NCI-H526 (cell line): ENCODE data around the gene IL37.
A peak's percentile ranks its signal among the peaks of the same experiment; 100 is the strongest.

Experiments used
- DNase-seq, 2 experiments: peaks; one replicate each; lab custom pipeline; 2025; lab: John Stamatoyannopoulos, UW

IL37 gene, protein sequence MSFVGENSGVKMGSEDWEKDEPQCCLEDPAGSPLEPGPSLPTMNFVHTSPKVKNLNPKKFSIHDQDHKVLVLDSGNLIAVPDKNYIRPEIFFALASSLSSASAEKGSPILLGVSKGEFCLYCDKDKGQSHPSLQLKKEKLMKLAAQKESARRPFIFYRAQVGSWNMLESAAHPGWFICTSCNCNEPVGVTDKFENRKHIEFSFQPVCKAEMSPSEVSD

DNA sequence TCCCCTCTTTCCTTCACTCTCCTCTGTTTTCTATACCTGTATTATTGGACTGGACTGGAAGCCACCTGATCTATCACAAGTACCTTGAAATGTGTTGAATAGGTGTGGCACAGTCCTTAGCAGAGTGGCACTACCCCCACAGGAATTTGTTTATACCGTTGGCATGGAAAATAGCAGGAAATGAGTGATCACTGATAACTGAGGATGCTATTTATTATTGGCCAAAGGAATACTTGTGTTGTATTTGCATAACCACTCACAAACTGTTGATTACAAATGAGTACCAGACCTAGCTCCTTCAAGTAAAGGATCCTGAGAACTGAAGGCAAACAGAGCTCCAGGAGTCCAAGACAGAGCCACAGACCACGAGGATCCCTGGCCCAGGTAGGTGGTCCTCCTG is at the start of gene IL37:
IL37 (plus strand) TSS at position 301 of the 400 bp plus-strand sequence. CDS start 1,848 bp downstream, outside the sequence.
- DNase-seq: no peak

DNA sequence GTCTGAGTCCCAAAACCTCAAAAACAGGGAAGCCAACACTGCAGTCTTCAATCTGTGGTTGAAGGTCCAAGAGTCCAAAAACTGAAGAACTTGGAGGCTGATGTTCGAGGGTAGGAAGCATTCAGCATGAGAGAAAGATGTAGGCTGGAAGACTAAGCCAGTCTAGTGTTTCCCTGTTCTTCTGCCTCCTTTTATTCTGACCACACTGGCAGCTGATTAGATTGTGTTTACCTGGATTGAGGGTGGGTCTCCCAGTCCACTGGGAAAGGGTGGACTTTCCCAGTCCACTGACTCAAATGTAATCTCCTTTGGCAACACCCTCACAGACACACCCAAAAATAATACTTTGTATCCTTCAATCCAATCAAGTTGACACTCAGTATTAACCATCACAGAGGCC is 46.9 kb upstream of the IL37 start:
- no peak for DNase-seq

DNA sequence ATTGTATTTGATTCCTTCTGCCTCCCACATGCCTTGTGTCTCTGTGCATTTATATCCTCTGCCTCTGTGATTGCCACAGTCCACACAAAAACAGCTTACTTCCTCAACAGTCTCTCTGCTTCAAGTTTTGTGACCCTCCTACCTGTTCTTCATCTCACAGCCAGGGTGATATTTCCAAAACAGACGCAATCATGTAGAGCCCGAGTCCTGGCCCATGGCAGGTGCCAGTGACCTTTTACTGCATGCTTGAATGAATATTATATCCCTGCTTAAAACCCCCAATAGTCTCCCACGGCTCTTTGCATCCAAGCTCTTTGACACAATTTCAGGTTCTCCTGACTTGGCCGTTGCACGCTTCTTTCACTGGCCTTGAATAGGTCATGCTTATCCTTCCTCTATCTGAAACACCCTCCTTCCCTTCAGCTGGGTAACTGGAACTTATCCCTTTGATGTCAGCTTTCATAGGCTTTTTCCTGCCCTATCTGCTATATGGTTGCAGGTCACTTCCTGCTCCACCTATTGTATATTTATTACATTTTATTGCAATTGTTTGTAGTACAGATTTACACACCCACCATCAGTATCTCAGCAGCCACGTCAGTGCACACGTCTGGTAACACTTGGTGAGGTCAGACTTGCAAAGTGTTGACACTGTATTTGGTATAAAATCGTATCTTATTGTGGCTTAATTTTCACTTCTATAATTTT is 44.7 kb upstream of the IL37 start:
- no peak for DNase-seq

DNA sequence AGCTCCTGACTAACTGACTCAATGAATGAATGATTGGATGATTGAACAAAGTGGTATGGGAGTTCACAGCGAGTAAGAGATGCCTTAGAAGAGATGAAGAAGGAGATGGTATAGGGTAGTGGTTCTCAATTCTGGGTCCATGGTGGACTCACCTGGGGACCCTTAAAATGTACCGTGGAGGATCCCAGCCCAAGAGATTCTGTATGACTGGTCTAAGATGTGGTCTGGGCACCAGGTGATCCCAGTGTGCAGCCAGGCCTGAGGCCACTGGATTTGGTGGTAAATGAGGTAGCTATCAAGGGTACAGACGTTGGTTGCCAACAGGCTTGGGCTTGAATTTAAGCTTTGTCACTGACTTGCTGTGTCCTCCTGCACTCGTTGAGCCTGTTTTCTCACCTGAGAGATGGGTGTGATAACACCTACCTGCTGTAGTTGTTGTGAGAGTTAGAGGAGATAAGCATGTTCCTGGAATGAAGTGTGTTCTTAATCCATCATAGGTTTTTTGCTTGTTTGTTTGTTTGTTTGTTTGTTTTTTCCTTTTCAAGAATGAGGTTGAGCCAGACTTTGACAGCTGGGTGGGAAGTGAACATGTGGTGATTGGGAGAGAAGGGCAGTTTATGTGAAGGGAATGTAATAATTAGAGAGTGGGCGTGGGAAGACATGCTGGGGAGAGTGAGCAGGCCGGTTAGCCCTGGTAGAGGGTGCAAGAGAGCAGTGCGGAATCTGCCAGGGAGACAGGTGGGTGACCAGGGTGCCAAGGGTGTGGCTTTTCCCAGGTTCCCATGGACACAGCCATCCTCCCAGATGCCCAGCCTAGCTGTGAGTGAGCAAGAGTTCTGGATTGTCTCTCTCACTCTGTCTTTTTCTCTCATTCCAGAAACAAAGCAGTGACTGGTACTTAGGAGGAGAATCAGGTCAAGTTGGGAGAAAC is 43.0 kb upstream of the IL37 start:
- no peak for DNase-seq

DNA sequence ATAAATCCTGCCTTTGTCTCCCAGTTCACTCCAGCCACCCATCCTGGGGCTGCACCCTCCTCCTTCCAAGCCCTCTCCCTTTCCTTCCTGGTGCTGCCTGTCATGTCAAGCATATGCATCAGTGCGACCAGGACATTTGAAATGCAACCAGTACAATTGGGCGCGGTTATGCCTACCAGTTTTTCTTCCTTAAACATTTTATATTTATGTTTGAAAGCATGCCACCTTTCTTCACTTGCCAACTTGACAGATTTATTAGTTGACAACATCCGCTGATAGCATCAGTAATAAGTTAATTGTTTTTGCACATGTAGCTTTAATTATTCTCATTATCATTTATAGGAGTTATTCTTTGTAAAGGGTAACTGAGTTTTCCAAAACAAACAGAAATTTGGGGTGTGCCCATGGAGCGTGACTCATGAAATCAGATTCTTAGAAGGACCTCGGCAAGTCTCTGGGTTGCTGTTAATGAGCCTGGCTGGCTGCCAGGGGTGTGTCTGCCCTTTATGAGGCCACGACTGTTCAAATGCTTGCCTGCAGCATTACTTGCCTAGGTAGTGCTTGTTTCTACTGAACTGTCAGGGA is 41.6 kb upstream of the IL37 start:
- DNase-seq: peak in 1 of 2 experiments; percentile 44

DNA sequence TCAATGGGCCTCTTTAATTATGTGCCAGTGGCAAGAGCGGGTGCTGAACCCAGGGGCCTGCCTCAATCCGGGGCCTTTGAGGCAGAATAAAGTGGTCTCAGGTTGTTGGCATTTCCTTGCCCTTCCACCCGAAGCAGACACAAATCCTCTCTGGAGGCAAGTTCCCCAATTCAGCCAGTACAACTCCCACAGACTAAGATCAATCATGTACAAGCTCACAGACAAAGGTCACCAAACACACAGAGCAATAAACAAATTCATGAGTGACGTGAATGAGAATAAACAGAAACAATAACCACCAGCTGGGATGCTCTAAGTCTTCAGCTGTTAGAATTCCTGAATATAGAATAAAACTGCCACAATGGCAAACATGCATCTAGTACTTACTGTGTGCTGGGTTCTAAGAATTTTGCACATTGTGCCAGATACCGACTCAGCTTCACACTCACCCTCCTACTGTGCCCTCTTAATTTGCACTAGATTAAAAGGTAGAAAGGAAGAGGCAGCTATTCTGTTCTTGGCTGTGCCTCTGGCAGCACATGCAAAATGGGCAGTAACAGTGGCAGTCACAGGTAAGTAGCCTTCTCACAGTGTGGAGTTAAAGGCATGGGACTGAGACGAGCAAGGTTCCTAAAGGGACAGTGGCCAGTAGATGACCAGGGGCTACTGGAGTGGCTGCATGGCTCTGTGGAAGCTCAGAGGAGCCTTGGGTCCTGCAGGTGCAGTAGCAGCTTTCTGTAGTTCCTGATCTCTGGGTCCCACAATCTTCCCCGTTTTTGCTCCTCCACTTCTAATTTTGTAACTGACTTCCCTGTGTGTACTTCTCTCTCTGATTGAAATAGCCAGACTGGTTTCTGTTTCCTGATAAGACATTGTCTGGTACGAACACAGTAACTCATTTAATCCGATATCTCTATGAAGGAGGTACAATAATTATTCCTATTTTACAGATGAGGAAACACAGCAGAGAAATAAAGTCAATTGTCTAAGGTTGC is 39.8 kb upstream of the IL37 start:
- no peak for DNase-seq

DNA sequence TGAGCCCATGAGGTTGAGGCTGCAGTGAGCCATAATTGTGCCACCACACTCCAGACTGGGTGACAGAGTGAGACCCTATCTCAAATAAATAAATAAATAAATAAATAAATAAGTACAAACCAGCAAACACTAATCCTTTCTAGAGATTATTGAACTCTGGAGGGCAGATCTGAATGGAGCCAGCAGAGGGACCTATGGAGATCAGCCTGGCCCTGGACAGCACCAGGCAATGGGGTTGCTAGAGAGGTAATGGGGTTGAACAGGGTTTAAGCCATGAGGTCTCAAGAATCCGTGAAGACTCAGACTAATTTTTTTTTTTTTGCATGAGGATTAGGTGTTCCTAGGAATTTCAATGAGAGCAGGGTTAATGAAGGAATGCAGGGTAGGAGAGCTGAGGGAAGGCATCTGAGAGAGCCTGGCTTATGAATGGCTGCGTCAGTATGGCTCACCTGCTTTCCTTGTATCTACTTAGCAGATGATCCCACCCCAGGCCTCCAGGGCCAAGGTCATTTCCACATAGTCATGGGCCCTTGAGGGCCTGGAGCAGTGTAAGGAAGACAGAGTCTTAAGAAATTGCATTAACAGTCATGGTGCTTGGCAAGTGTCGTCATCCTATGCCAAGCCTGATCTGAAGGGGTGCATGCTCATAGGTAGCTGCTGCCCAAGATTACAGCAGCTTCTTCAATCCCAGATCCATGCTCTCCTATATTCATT is 34.6 kb upstream of the IL37 start:
- DNase-seq: no peak

DNA sequence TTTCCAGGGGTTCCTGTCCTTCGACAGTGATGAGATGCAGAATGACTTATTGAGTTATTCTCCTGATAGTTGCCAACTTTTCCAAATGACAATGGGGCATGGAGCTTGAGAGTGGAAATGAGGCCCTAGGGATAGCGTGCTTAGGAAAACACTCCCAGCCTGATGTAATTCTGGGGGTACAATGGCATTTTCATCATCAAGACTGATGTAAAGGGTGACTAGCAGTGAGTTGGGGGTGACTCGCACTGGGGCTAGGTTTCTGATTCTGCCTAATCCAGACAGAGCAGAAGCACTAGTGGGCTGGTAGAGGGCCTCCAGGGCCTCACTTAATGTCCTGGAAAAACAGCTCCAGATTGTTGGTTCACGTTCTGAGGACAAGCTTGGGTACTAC is 34.0 kb upstream of the IL37 start:
- no peak for DNase-seq

DNA sequence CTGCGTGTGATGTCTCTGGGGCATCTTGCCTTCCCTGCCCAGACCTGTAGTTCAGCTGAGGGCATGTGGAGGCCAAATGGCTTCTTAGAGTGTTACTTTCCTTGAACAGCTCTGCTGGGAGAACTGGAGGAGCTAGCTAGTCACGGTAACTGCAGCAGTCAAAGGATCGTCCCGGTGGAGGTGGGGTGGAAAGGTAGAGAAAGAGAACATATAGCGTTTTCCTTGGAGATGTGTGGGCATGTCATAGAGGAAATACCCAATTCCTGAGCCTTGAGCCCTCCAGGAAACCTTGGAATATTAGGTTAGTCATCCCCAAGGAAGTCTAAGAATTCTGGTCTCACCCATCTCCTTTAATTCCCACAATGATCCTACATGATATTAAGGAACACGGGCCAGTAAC is 33.5 kb upstream of the IL37 start:
- no peak for DNase-seq

DNA sequence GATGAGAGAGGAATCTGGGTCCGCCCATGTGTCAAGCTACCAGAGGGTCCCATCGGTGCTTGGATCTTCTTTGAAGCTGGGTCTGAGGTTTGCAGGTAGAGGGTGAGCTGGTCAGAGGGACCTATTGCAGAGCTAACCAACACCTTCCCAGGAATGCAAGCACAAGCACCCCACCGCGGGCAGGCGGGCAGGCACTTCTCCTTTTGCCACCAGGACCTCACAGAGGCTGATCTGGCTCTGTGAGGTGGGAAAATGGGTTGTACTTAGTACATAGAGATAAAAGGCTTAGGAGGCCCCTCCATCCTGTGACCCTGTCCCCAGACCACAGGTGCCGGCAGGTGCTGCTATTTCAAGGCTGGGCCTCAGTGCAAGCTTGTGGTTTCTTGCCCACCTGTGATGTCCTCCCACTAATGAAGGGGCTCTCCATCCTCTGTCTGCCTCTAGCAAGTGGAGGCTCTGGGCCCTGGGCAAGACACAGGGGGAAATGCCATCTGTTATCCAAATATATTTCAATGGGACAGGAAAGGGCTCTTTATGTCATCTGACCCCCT is 31.4 kb upstream of the IL37 start:
- no peak for DNase-seq

DNA sequence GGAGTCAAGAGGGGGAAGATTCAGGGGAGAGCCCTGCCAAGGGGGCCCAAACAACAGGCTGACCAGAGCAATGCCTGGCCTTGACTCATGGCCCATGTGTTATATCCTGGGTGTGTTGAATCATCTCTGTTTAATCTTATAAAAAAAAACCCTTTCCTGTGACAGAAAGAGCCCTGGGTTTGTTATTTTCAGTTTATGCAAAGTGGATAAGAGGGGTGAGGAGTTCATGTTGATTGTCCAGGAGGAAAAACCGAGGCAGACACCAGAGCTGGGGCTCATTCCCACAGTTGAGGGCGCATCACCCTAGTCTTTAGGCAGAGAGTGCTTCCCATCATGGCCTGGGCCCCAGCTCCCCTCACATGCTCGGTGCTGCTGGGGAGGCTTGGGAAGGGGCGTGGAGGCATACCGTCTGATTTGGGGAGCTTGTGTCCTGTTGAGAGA is 30.9 kb upstream of the IL37 start:
- DNase-seq: no peak

DNA sequence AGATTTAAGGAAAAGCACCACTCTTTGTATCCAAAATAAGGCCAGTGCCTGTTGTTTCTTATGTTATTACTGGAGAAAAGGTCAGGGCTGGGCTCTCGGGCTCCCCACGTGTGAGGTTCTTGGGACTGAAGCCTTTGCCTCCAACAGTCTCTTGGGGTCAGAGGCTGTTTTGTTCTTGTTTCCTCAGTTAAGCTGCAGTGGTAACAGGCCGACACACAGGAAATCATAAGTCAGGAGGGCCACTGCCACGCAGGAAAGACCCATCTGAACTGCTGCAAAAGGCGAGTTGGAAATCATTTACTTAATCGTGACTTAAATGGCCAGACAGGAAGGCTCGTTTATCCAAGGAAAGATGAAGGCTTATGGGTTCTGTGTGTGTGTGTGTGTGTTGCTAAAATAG is 30.3 kb upstream of the IL37 start:
- DNase-seq: no peak

DNA sequence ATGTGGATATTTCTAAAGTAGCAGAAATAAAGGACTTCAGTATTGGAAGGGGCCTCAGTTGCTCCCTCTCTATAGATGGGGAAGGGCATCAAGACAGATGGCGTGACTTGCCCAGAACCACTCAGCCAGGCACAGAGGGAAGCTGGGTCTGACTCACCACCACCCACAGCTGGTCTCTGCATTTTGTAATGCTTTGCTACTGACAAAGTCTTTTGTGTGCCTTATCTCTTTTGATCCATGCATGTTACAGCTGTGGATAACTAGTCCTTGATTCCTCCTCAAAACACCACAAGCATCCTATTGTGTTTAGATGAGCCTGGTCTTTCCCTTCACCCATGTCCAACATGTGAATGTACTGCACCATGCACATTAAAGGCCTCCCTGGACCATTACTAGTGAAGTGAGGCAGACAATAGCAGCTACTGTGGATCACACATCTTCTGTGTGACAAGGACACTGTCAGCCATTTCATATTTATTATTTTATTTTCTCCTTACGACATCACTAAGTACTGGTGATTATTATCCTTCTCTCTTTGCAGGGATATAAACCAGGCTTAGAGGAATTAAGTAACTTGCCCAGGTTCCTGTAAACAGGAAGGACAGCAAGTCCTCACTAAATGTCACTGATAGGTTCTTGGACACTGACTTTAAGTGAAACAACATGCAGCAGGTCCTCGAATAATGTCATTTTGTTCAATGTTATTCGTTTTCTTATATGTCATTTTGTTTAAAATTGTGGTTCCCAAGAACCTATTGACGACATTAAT is 29.6 kb upstream of the IL37 start:
- DNase-seq: no peak

DNA sequence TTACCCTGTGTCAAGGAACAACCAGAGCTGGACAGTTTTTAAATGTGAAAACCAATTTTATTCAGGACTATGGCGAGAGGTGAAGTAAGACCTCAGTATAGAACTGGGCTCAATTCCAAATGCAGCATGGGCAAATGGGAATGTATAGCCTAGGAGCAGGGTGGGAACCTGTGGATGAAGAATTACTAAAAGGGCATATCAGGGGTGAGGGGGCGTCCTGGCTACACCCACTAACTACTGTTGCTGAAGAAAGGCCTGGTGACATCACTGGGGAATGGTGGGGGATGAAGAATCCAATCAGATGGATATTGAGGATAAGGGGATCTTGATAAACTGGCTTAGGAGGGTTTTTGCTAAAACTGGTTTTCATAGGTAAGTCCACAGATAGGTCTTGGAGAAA is 27.3 kb upstream of the IL37 start:
- DNase-seq: no peak

DNA sequence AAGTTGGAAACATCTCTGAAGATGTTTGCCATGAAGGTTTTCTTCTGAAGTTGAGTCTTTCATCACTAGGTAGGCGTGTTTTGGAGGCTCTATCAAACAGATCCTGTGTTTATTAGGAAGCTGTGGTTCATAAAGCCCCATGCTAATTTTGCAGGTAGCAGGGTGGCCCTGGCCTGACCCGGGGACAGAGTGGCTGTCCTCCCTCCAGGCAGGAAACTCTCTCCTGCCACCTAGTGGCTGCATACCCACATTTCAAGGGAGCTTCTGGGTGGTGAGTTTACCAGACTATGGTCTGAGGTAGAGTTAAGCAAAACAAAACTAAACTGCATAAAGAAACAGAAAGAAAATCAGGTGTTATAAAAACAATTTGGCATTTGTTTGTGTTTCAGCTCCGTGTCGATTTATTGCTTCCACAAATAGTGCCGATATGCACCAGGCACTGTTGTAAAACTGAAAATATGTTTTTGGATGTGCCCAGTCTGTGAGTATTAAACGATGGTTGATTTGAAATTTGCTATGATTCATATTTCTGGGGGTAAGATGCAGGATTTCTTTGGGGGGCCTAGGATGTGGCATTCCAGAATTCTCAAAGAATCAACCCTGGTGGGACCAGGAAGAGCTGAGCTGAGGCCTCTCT is 26.0 kb upstream of the IL37 start:
- peak in 1 of 2 experiments; percentile 21 for DNase-seq

DNA sequence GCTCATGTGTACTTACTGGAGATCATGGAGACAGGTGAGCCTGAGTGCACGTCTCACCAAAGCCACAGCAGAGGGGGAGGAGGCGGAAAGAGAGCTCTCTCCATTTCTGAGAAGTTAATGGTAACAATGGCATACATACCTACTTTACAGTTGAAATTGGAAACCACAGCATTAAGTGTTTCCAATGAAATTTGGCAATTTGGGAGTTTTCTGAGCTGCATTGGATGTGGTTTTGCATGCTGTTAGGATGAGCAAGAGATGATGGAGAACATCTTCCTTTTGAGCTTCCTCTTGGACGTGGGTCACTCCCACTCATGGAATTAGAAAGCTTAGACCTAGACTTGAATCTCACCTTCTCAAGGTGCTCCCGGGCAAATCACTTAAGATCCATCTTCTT is 25.5 kb upstream of the IL37 start:
- no peak for DNase-seq

DNA sequence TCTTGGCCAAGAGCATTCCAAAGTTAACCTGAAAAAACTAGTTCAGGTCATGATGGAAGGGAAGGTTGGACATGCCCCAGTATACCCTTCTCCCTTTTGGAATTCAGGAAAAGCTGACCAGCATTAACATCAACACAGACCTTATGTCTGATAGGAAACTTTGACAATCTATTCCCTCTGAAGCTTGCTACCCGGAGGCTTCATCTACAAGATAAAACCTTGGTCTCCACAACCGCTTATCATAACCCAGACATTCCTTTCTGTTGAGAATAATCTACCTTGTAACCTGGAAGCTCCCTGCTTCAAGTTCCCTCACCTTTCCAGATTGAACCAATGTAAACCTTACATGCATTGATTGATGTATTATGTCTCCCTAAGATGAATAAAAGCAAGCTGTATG is 24.7 kb upstream of the IL37 start:
- no peak for DNase-seq

DNA sequence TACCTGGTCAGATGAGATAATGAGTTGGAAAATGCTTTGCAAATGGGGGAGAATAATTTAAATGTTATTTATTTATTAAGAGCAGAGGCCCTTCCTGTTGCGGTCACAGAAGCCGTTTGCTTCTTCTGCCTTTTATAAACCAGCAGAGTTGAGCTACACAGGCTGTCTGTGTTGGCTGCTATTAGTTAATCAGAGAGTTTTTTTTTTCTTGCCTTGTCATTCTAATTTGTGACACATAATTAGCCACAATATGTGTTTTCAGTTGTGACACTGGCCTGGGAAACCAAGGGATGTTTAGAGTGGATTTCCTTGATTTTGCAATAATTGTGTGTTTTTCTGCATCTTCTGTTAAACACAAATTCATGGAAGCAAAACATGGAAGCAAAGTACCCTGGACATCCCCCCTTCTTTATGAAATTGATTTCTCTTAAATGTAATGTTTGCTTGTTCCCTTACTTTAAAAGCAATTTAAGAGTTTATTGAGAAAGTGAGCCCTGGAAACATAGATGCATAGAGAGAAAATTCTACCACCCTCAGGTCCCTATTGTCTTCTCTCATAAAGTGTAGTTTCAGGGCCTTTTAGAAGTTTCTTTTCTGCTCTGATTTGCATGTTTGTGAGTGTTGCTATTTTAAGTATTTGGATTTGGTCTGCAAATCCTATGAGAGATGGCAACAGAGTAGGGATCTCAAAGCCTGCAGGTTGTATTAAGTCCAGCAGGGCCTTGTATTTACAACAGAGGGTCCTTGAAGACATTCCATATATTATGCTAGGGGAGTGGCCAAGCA is 22.8 kb upstream of the IL37 start:
- peak in 1 of 2 experiments; percentile 24 for DNase-seq
